ENCODE data around the gene TNPO1.
A peak's percentile ranks its signal among the peaks of the same experiment; 100 is the strongest.
"Not testable (repeated sequence)": the region's sequence is repeated elsewhere in the genome, so short reads cannot be mapped to it uniquely, and the experiment has no call there.

TNPO1 gene

GRCh38 chr5:72816284-72817075, at the start of gene TNPO1:
TNPO1 (plus strand) TSS chr5:72816661; CDS start chr5:72816738, 77 bp downstream.
- peak; percentile 87 for DNase-seq

- DNase-seq = no peak
Observed at GRCh38 chr5:72767289-72768010, 49.0 kb upstream of the TNPO1 start.

GRCh38 chr5:72770266-72770665, 46.2 kb upstream of the TNPO1 start:
- no peak for DNase-seq

- DNase-seq = no peak
Observed at GRCh38 chr5:72776684-72777083, 39.8 kb upstream of the TNPO1 start.

- DNase-seq = no peak
Observed at GRCh38 chr5:72779520-72779919, 36.9 kb upstream of the TNPO1 start.

DNA sequence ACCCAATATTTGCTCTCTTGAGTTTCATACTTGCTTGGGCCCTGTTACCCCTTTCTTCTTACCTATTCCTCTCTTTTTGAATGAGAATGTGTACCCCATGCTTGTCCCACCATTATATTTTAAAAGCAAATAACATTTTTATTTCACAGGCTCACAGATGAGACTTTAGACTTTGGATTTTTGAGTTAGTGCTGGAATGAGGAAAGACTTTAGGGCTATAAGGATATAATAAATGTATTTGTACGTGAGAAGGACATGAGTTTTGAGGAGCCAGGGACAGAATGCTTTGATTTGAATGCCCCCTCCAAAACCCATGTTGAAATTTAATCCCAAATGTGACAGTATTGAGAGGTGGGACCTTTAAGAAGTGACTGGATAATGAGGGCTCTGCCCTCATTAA, 33.1 kb upstream of the TNPO1 start:
- DNase-seq = no peak

DNA sequence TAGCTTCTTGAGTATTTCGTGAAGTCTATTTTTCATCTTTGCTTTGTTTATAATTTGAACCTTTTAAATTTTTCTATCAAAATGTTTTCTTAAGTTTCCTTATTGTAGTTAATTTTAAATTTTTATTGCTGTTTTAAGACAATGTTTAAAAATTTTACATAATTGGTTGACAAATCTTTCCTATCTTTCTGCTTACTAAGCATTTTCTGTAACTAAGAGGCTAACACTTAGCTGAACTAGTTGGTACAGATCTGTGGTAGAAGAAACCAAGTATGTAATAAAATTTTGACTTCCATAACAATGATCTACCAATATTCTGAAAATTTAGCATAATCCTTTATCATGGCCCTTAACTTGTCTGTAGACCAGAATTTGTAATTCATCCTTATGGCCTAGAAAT, 32.3 kb upstream of the TNPO1 start:
- DNase-seq = no peak

DNA sequence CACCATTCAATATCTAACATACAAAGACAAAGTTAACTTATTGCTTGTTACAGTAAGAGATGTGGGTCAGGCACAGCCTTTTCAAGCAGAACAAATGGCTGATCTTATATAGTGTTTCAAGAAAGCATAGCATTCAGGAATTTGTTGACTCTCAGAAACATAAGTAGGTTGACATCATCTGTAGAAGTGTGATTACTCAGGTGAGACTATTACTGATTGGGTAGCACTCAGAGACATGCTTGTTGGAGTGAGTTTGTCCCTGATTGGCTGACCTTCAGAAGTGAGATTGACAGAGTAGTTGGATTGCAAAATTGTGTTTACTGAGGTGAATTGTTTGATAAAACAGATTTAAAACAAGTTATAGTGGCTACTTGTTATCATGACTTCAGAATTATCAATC, 30.7 kb upstream of the TNPO1 start:
- no peak for DNase-seq

DNA sequence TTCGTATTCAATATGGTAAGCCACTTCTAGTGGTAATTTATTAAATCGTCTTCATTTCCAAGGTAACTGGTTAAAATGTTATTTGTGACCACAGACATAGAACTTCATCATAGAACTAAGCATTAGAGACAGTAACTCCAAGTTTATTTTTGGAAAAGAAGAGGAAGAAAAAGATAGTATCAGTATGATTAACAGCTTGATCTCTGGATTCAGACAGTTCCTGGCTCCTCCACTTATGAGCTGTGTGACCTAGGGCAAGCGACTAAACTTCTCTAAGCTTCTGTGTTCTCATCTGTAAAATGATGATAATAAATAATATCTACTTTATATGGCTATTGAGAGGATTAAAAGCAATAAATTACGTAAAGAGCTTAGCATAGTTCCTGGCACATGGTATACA, 29.8 kb upstream of the TNPO1 start:
- no peak for DNase-seq

DNA sequence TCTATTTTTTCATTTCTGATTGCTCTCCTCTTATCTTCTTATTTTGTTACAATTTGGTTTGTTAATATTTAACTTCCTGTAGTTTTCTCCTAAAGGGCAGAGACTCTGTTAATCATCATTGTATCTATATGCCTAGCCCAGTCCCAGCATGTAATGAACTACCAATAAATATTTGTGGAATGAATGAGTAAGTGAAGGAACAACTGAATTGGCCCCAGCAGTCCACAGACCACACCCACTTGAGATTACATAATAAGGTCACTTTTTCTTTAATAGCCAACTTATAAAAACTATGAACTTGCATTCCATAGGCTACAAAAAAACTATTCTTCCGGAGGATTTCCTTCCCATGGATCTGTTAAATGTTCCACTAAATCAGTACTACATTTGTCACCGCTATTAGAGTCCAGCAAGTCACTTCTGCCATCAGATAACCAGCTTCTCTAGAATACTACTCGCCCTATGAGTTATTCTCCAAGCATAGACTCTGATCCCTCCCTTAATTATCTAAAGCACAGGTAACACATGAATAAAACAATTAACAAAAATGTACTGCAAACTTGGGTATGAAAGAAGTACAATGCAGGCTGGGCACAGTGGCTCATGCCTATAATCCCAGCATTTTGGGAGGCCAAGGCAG, 27.5 kb upstream of the TNPO1 start:
- no peak for DNase-seq

- no peak for DNase-seq
Observed at GRCh38 chr5:72790186-72790585, 26.3 kb upstream of the TNPO1 start.

DNA sequence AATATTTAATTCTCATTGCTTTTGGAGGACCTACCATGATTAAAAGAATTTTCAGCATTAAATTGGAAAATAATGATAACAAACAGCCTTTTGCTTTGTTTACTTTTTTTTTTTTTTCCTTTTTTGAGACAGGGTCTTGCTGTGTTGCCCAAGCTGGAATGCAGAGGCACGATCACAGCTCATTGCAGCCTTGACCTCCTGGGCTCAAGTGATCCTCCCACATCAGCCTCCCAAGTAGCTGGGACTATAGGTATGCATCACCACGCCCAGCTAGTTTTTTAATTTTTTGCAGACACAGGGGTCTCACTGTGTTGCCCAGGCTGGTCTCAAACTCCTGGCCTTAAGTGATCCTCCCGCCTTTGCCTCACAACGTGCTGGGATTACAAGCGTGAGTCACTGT, 23.8 kb upstream of the TNPO1 start:
- DNase-seq = not testable (repeated sequence)

DNA sequence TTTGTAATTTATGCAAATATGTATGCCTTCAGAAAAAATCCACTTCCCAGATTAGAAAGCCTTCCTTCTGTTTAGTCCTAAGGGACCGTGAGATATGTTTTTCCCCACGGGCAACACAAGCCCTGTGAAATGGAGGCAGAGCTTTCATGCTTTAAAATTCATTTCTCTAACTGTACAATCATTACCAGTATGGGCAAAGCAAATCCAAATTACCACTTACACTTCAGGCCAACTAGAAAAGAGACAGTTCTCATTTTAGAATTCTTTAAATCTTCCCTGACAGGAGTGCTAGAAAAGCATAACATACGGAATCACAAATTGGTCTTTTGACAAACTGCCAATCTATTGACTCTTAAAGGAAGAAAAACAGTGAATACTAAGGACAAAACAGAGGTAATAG, 20.5 kb upstream of the TNPO1 start:
- DNase-seq = no peak

DNA sequence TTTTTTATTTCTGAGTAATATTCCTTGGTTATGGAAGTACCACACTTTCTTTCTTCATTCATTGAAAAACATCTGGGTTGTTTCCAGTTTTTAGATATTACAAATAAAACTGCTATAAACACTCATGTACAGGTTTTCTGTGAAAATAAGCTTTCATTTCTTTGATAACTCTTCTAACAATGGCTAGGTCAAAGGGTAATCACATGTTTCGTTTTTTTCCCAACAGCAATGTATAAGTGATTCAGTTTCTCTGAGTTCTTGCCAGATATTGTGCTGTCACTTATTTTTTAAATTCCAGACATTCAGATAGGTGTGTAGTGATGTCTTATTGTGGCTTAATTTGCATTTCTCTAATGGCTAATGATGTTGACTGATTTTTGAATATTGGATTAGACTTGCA, 16.7 kb upstream of the TNPO1 start:
- DNase-seq = no peak

GRCh38 chr5:72808637-72809036, 7.8 kb upstream of the TNPO1 start:
- not testable (repeated sequence) for DNase-seq

DNA sequence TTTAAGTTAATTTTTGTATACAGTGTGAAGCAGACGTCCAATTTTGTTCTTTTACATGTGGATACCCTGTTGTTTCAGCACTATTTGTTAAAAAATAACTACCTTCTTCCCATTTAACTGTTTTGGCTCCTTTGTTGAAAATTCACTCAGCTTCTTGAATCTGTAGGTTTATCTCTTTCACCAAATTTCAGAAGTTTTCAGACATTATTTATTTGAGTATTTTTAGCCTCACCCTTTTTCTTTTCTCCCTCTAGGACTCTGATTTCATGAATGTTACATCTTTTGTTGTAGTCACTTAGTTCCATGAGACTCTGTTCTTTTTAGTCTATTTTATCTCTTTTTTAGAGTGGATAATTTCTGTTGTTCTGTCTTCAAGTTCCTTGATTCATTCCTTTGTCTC, 4.6 kb upstream of the TNPO1 start:
- DNase-seq = no peak

- no peak for DNase-seq
Observed at GRCh38 chr5:72812488-72812887, 4.0 kb upstream of the TNPO1 start.

DNA sequence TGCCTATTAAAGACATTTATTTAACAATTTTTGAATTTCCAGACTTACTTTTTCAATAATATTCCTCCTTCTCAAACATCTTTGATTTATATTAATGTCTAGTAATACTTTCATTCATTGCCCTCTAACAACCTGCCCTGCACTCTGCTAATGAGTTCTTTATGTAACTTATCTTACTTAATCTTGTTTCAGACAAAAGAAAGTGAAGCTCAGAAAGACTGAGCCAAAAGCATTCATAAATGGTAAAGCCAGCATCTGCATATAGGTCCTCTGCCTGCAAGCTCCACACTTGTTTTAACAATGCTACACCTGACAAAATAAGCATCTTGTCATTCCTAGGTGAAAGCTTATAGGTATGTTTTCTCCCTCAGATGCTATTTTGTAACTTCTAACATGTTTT, 2.4 kb upstream of the TNPO1 start:
- no peak for DNase-seq

- no peak for DNase-seq
Observed at GRCh38 chr5:72814864-72815263, 1.6 kb upstream of the TNPO1 start.

DNA sequence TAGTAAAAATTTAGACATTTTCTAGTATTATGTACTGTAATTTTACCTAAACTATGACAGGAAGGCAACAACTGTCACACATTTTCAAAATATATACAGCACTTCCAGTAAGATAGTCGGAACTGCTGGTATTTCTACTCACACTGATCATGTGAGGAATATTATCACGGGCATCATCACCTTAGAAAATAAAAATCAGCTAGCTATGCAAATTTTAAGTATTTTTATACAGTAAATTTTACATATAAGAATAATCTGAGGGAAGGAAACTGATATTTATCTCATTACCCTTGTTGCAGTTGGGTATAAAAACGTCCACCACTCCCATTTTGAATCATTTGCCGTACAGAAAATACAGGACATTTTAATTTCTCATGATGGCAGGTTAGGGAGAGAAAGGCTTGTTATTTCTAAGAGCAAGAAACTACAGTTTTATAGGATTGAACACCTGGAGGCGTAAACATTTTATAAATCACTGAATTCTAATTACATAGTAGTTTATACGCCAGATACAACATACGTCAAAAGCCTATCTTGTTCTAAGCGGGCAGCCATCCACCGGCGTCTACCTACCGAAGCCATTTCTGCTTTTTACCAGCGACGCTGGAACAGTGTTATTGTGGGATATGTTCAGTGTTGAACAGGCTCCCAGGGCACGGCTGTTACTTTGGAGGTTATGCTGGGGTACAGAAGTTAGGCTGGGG, 729 bp upstream of the TNPO1 start:
- DNase-seq = no peak

- peak; percentile 48 for DNase-seq
Observed at GRCh38 chr5:72817076-72817481, 618 bp downstream of the TNPO1 start.

DNA sequence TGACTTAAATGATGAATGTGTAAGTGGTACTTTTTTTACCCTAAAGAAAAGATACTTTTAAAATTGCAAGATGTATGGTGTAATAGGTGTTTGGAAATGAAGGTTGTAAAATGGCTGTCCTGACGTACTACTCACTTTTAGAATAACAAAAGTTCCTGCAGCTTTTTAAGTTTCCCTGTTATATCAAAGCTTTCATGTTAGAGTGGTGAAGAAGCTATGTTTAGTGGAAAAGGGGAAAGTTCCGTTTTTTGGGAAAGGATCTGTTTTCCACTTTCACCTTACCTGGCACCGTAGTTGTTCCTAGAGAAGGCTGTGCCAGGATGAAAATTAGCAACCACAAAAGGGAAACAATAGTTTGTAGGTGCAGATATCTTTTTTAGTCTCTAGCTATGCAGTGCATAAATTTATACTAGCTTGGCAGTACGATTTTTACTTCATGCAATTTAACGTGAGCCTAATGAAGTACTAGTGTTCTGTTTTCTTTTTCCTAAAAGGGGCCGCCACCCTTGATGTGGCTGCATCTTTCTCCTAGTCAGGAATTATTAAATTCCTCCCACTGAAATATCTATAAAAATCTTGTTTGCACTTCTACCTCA, 1.3 kb downstream of the TNPO1 start:
- no peak for DNase-seq

All from activated naive CD4-positive, alpha-beta T cell treated with Interleukin-2 at 50 U/mL for 16 hours (primary cell).